Measurements from ENCODE around the gene P3R3URF. TPM values are rescaled to one million over a fixed set of nuclear protein-coding genes. Genes with fewer than 3 reads are reported as not detected.

Gene P3R3URF
- total RNA-seq, 1 donor from 2014 or later: not detected

- peak; percentile 73 for DNase-seq (ENCODE audit: low spot score)
Observed at GRCh38 chr1:46174448-46175231, 1.6 kb downstream of the P3R3URF start, which contains the start of gene TSPAN1. TSS of gene TSPAN1 (plus strand) at chr1:46175087. CDS start at chr1:46181108, 6,021 bp downstream.

GRCh38 chr1:46173361-46173856 lies 2.9 kb downstream of the P3R3URF start:
- DNase-seq (ENCODE audit: low spot score): no peak

- DNase-seq (ENCODE audit: low spot score): no peak
Observed at GRCh38 chr1:46172321-46172720, 4.0 kb downstream of the P3R3URF start.

- no peak for DNase-seq (ENCODE audit: low spot score)
Observed at GRCh38 chr1:46171871-46172270, 4.4 kb downstream of the P3R3URF start.

- DNase-seq (ENCODE audit: low spot score): no peak
Observed at GRCh38 chr1:46171351-46171750, 4.9 kb downstream of the P3R3URF start.

- no peak for DNase-seq (ENCODE audit: low spot score)
Observed at GRCh38 chr1:46169811-46170454, 6.4 kb downstream of the P3R3URF start.

GRCh38 chr1:46168477-46168876 lies 7.8 kb downstream of the P3R3URF start:
- no peak for DNase-seq (ENCODE audit: low spot score)

- no peak for DNase-seq (ENCODE audit: low spot score)
Observed at GRCh38 chr1:46166521-46167462, 9.5 kb downstream of the P3R3URF start.

GRCh38 chr1:46160212-46160611 lies 16.1 kb downstream of the P3R3URF start:
- DNase-seq (ENCODE audit: low spot score): no peak

- no peak for DNase-seq (ENCODE audit: low spot score)
Observed at GRCh38 chr1:46159516-46159915, 16.8 kb downstream of the P3R3URF start.

GRCh38 chr1:46158312-46159281 lies 17.7 kb downstream of the P3R3URF start:
- no peak for DNase-seq (ENCODE audit: low spot score)

- no peak for DNase-seq (ENCODE audit: low spot score)
Observed at GRCh38 chr1:46157916-46158311, 18.4 kb downstream of the P3R3URF start.

GRCh38 chr1:46153732-46154131 lies 22.6 kb downstream of the P3R3URF start:
- no peak for DNase-seq (ENCODE audit: low spot score)

- DNase-seq (ENCODE audit: low spot score): no peak
Observed at GRCh38 chr1:46153228-46153627, 23.1 kb downstream of the P3R3URF start.

GRCh38 chr1:46152016-46152415 lies 24.3 kb downstream of the P3R3URF start:
- no peak for DNase-seq (ENCODE audit: low spot score)

- no peak for DNase-seq (ENCODE audit: low spot score)
Observed at GRCh38 chr1:46150085-46150484, 26.2 kb downstream of the P3R3URF start.

- DNase-seq (ENCODE audit: low spot score): no peak
Observed at GRCh38 chr1:46148318-46148717, 28.0 kb downstream of the P3R3URF start.

GRCh38 chr1:46137916-46138315 lies 38.4 kb downstream of the P3R3URF start:
- no peak for DNase-seq (ENCODE audit: low spot score)

GRCh38 chr1:46136711-46137110 lies 39.6 kb downstream of the P3R3URF start:
- DNase-seq (ENCODE audit: low spot score): no peak

- DNase-seq (ENCODE audit: low spot score): no peak
Observed at GRCh38 chr1:46134660-46135331, 41.5 kb downstream of the P3R3URF start.
